ENCODE results near the gene OS9. TPM values are rescaled to one million over a fixed set of nuclear protein-coding genes. Genes with fewer than 3 reads are reported as not detected.

Gene OS9
- total and polyA plus RNA-seq, 9 of the 15 experiments (the other 6 are each of a cell fraction or from before 2014, with no cell fraction given) = 4.6 to 105 (median 89.5) TPM

DNA sequence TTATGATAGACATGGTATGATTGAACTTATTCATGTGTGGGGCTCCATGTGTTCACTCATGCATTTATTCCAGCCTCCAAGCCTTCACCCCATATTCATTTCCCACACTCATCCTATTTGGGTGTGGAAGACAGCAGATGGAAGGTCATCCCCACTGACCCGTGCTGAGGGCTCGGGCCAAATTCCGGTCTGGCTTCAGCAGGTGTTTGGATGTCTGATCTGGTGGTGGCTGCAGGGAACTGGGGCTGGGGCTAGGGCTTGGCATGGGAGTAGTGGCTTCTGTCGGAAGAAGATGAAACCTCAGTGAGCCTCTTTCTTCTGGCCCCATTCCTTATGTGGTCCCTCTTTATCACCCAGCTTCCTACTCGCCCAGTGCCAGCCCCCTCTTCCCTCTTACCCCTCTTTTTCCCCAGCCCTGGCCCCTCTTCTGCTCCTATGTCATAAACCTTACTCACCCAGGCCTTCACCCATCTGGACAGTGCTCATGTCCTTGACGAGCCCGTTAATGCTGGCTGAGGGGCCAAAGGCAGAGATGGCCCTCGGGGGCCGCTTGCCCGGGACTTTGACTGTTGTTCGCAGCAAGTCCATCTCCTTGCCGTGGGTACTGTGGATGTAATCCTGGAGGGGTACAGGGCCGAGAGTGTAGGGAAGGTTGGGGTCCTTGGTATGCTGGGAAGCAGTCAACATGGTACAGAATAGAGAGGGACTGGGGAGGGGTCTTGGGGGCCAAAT, 36.6 kb downstream of the OS9 start:
- in situ Hi-C loops (cut with MboI) = loop anchor here (5.0 kb wide), 1 partner anchor 103 kb away; no protein-coding TSS in a partner anchor
- Histone ChIP-seq H3K79me2 (ENCODE audit: control insufficient read depth, insufficient read depth, low read length) (no peaks in the 10 kb centered on the region), H3K4me1 (replicated peaks in 1 of 2; ENCODE audit: control insufficient read depth in 2 of 2, insufficient read depth in 2 of 2, low read length in 2 of 2) (peaks cover under 1 to 17% of the 10 kb centered on the region in 2 experiments; a peak in 2 of 5 replicates), H4K20me1 (replicated peaks; ENCODE audit: control insufficient read depth, insufficient read depth, low read length) (no peaks in the 10 kb centered on the region; the same call in 1 of the 2 replicates), H3K9ac (ENCODE audit: insufficient read depth in 1 of 2, low read depth in 2 of 2, low read length in 2 of 2) (no peak overlapping the region; a peak in 1 of 4 replicates), H3K9me1 (ENCODE audit: control insufficient read depth, insufficient read depth, low read length) (peaks cover 4% of the 10 kb centered on the region), H3K4me3 (no peak overlapping the region), H3K4me2 (ENCODE audit: insufficient read depth, low read length) (no peak overlapping the region), H2AFZ (ENCODE audit: low read depth, low read length) (no peak overlapping the region), H3K27ac (ENCODE audit: extremely low read depth, low read depth, low read length) (no peak overlapping the region), H3K27me3 (ENCODE audit: control insufficient read depth in 2 of 2, insufficient read depth in 2 of 2, low read length in 2 of 2) (peaks cover 35 to 54% of the 10 kb centered on the region in 2 experiments), H3K36me3 (ENCODE audit: control insufficient read depth, insufficient read depth, low read length) (no peaks in the 10 kb centered on the region), H3K9me3 (replicated peaks; ENCODE audit: control insufficient read depth, insufficient read depth, low read depth, low read length) (no peaks in the 10 kb centered on the region; the same call in 1 of the 2 replicates)
- intact Hi-C loops (cut with micrococcal nuclease) = no loop called here
- CTCF ChIA-PET (ENCODE audit: low intra/inter-chr PET ratio) = no interaction called here
- POLR2A ChIA-PET = interaction anchor here (0.5 to 1.2 kb wide), 4 partner anchors 9 to 267 kb away, joined by 3 to 6 read pairs (median 4); no protein-coding TSS in a partner anchor
- DNase-seq (ENCODE audit: extremely low read depth in 1 of 4, low spot score in 3 of 4) (no peak), FAIRE-seq (no peak), ATAC-seq (no peak)
- BruUV-seq (replicated peaks) = no TSS peak
- WGBS (ENCODE audit: insufficient coverage, low coverage, missing lambda C conversion rate) = 2% methylated on average over 13 of the region's 13 CpGs
- TF ChIP-seq POU5F1 (IDR thresholded peaks at IDR 0.05; ENCODE audit: borderline replicate concordance, low read depth, low read length, partially characterized antibody) (no peak), EWSR1 (IDR thresholded peaks at IDR 0.05; ENCODE audit: borderline replicate concordance, low read depth, partially characterized antibody) (no peak), SMARCA4 (IDR thresholded peaks at IDR 0.05) (no peak), HMG20B (CRISPR knock-in tag; IDR thresholded peaks at IDR 0.05) (no peak), IRF9 (tag; IDR thresholded peaks at IDR 0.05) (no peak), ZFP30 (CRISPR knock-in tag; IDR thresholded peaks at IDR 0.05; ENCODE audit: borderline replicate concordance) (no peak), CREB5 (CRISPR knock-in tag; IDR thresholded peaks at IDR 0.05) (no peak), SAP30 (IDR thresholded peaks at IDR 0.05; ENCODE audit: borderline replicate concordance, insufficient read depth, low read depth, low read length, poor library complexity, severe bottlenecking) (no peak), ZNF263 (CRISPR knock-in tag; IDR thresholded peaks at IDR 0.05; ENCODE audit: borderline replicate concordance) (no peak), FOXO4 (CRISPR knock-in tag; IDR thresholded peaks at IDR 0.05) (no peak), ZNF175 (CRISPR knock-in tag; IDR thresholded peaks at IDR 0.05; ENCODE audit: low read depth) (no peak), CHD2 (IDR thresholded peaks at IDR 0.05; ENCODE audit: low read depth, low read length) (no peak), NFIC (IDR thresholded peaks at IDR 0.05) (no peak), GTF2F1 (IDR thresholded peaks at IDR 0.05; ENCODE audit: low read depth, low read length) (no peak)
- TF ChIP-seq, protein P1, sequence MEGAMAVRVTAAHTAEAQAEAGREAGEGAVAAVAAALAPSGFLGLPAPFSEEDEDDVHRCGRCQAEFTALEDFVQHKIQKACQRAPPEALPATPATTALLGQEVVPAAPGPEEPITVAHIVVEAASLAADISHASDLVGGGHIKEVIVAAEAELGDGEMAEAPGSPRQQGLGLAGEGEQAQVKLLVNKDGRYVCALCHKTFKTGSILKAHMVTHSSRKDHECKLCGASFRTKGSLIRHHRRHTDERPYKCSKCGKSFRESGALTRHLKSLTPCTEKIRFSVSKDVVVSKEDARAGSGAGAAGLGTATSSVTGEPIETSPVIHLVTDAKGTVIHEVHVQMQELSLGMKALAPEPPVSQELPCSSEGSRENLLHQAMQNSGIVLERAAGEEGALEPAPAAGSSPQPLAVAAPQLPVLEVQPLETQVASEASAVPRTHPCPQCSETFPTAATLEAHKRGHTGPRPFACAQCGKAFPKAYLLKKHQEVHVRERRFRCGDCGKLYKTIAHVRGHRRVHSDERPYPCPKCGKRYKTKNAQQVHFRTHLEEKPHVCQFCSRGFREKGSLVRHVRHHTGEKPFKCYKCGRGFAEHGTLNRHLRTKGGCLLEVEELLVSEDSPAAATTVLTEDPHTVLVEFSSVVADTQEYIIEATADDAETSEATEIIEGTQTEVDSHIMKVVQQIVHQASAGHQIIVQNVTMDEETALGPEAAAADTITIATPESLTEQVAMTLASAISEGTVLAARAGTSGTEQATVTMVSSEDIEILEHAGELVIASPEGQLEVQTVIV (CRISPR knock-in tag; IDR thresholded peaks at IDR 0.05; ENCODE audit: borderline replicate concordance) = no peak
